DLD1 (cell line): ENCODE data around the gene NAA16.
"Not testable (repeated sequence)": the region's sequence is repeated elsewhere in the genome, so short reads cannot be mapped to it uniquely, and the experiment has no call there.

Experiments used
- in situ Hi-C: cut with HindIII; loops from 2 replicates; pipeline ENCODE4 v1.10.0; 2017; ENCODE audit warnings: low sequenced_read_pairs

NAA16 gene

DNA sequence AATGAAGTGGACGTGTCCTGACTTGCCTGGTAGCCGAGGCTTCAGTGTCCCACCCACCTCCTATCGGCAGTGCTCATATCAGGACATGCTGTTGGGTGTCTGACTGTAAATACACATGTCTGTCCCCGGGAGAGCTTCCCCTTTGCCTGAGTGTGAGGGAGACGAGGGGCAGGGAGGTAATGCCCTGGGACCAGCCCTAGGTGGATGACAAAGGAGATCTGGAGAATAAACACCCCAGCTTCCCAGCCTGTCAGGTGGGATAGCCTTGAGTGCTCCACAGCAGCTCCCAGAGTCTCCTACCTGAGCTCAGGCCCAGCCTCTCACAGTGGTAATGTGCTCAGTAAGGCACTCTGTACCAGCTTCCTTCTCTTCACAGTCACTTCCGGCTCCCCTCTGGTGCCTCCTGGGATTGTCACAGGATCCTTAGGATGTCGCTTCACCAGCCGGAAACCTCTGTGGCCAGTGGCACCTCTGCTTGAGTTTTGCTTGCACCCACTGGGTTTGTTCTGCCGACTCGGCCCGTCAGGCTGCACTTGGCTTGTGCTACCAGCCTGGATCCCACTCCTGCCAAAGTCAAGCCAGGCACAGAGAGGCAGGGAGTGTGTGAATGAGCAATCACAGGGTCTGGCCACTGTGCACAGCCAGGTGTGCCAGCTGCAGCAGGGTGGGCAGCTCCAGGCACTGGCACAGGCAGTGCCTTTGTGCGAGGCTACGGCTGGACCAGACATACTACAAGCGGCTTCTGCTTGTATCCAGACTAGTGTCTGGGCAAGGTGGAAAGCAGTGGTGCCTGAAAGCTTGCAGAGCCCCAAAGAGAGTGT lies 91.8 kb downstream of the NAA16 start:
- in situ Hi-C loops = no loop called here

DNA sequence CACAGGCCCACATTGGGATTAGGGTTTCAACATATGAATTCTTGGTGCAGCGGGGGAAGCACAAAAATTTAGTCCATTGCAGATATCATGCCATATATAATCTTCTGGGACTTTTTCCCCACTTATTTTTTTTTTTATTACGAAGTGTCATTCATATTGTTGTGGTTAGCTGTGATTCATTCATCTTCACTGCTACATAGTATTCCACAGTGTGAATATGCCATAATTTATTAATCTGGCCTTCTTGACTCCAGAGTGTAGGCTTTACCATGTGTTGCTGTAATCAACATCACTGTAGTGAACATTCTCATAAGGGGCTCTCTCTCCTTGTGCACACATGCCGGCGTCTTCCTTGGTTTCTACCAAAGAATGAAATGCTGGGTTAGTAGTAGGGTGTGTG lies 92.9 kb downstream of the NAA16 start:
- in situ Hi-C loops = no loop called here

DNA sequence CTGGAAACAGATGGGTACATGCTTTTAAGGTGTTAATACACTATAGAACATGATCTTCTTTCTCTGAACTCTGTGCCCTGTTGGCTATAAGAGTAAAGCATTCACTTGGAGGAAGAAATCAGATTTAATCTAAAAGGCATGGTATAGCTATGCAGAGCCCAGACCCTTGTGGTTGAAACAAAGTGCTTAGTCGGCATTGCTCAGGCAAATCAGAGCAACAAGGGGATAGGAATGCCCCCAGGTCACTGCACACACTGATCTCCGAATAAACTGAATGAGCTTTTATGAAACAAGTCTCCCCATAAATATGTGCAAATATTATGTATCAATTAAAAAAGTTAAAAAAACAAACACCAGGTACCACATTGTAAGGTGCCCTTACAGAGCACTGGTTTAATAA lies 94.3 kb downstream of the NAA16 start:
- in situ Hi-C loops = no loop called here

DNA sequence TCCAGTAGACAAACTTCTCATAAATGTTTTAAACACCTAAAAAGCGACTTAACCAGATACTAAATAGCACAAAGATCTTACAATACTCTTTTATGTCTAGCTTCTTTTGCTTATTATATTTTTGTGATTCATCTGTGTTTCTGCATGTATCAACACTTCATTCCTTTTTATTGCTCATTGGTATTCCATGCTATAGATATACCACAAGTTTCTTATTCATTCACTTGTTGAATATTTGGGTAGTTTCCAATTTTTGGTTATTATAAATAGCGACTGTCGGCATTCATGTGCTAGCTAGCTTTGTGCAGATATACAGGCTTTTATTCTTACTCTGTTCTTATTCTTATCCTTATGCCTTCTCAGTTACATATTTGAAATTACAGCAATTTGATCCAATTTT lies 96.3 kb downstream of the NAA16 start:
- in situ Hi-C loops = no loop called here

DNA sequence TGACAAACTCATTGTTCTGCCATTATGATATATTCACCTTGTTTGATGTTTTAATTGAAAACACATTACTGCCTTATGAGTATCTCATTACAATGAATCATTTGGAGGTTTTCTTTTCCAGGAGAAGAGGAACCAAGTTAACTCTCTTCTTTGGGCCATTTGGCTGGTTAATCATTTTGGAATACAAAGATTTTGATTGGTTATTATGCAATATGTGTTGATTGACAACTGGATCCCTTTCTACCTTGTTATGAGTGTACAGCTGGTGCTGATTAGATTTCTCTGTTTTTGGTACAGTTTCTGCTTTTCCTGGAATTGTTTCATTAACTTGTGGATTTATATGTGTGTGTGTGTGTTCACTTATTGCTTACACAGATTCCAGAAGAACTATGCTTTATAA lies 97.1 kb downstream of the NAA16 start:
- in situ Hi-C loops = no loop called here

DNA sequence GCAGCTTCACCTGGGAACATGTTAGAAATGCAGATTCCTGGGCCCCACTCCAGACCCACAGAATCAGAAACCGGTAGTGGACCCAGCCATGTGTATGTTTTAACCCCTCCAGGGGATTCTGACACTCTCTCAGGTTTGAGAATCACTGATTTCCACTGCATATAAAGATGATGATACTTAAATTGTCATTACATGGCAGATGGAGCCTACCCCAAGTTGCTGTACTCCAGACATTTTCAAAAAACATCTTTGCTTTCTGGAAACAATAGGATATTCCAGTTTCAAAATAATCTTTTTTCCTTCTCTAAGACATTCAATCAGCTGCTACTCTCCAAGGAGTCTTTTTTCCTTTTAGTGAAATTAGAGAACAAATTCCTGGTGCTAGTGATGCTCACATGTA lies 97.7 kb downstream of the NAA16 start:
- in situ Hi-C loops = no loop called here

DNA sequence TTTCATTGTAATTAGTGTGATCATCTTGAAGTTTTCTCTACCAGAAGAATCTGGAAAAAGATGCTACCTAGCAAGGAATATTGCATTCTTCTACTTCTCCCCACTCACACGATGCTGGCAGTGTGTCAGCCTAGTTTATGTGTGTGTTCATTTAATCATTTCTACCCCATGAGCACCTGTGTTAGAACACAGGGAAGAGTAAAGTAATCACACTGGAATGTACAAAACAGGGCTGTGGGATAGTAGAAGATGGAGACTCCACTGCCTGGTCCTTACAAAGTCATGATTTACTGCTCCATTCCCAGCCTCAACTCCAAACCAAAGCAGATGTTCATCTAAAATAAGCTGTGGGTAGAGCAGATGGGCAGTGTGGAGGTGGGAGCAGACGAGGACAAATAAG lies 98.5 kb downstream of the NAA16 start:
- in situ Hi-C loops = no loop called here

DNA sequence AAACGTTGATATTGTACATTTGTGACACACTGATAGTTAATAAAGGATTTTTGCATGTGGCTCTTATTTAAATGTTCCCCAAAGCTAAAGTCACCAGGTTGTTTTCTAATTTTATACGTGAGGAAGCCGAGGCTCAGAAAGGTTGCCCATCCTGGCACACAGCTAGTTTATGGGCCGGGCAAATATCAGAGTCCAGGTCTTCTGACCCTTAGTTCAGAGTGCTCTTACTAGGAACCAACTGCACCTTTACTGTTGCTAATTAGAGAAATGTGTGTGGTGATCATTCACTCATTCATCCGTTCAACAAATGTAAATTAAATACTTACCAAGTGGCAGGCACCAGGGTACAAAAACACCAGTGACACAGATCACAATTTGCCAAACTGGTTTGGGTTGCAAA lies 100.0 kb downstream of the NAA16 start:
- in situ Hi-C loops = no loop called here

DNA sequence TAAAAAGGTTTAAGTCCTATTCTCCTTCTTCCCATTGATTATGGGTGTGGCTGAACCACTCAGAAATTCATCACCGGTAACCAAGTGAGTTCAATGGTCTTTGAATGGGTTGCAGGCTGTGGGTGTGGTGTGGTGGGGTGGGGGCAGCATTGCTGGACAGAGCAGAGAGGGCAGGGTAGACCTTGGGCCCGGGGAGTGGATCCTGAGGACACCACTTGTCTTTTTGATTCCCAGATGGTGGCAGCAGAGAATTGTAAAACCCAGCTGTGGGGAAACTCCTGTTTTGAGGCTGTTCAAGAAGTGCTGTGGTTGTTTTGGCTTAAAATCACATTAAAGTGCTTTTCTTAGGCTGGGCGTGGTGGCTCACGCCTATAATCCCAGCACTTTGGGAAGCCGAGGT lies 100.5 kb downstream of the NAA16 start:
- in situ Hi-C loops = no loop called here

DNA sequence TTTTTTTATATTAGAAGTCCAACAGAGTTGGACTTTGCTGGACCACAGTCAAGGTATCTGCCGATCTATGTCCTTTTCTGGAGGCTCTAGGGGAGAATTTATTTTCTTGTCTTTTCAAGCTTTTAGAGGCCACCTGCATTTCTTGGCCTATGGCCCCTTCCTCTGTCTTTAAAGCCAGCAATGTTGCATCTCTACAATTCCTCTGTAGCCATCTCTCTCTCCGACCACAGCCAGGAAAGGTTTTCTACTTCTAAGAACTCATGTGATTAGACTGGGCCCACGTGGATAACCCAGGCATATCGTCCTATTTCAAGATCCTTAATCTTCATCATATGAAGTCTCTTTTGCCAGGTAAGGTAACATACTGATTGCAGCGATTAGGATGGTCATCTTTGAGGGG lies 102.8 kb downstream of the NAA16 start:
- in situ Hi-C loops = no loop called here

DNA sequence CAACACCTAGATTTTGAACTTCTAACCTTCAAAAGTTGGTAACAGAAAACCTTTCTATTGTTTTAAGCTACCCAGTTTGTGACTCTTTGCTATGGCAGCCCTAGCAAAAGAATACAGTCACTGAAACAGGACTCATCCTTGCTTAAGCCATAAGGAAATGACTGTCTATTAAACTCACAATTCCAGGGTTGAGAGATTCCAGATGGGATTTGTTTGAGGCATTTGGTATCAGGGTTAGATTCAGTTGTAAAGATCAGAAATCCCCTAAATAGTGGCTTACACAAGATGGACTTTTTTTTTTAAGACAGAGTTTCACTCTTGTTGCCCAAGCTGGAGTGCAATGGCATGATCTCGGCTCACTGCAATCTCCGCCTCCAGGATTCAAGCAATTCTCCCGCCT lies 105.2 kb downstream of the NAA16 start:
- in situ Hi-C loops = no loop called here

DNA sequence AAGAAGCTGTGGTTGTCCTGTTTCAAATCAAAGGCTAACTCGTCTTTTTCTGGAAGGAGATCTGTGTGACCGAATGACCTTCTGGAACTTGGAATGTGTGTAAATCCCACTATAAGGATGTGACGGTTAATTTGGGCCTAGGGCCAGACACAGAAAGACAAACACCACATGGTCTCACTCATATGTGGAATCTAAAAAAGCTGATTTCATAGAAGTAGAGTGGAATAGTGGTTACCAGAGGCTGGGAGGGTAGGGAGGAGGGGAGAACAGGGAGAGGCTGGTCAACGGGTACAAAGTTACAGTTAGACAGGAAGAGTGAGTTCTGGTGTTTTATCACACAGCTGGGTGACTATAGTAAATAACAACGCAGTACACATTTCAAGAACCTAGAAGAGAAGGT lies 107.0 kb downstream of the NAA16 start:
- in situ Hi-C loops = no loop called here

DNA sequence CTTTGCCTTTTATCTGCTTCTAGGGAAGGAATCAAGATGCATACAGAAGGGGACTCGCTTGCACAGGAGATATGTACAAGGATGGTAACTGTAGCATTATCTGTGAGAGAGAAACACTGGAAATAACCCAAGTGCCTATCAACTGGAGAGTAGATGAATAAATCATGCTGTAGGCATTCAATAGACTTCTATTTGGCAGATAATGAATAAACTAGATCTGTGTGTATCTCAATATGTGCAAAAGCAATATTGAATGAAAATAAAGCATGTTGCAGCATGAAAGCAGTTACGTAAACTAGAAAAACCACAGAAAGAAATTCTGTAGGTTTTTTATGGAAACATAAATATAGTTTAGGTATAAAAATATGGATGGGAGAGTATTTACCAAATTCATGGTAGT lies 107.7 kb downstream of the NAA16 start:
- in situ Hi-C loops = no loop called here

DNA sequence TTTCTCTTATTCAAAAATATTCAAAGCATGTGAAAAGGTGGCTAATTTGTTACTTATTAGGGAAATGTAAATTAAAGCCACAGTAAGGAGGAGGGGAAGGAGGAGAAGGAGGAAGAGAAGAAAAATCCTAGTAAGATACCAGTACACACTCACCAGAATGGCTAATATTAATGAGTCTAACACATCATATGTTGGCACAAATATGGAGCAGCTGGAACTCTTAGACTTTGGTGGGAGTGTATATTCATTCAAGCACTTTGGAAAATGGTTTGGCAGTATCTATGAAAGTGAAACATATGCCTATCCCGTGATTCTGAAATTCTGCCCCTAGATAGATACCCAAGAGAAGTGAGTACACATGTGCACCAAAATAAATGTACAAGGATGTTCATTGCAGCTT lies 108.1 kb downstream of the NAA16 start:
- in situ Hi-C loops = no loop called here

DNA sequence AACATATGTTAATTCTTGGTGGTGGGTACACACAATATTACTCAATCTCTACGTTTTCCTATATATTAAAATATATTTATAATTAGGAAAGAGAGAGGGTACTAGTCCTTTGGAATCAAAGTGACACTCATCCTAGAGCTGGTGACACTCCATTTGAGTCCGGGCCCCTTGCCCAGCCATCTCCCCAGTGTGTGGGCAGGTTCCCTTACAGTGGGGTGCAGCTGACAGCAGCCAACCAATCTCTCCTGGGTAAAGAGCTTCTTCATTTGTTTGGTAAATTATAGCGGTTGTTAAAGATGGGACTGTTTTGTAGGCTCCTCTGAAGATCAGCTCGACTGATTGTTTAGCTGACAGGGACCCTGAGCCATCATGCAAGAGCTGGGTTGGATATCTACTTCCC lies 109.1 kb downstream of the NAA16 start:
- in situ Hi-C loops = no loop called here

DNA sequence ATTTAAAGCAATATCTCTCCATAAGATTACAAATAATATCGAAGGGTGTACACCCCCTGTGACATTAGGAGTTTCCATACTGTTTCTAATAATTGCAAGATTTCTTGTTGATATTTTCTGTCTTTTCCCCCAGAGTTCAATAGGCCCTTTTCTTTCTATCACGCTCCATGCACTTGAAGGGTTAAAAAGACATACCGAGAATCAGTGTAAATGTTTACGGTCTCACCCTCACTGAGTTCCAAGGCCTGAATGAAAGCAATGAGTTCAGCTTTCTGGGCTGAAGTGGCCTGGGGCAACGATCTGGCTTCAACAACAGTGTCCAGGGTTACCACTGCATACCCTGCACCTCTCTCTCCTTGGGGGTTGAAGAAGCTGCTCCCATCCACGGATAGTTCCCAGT lies 110.3 kb downstream of the NAA16 start:
- in situ Hi-C loops = not testable (repeated sequence)

DNA sequence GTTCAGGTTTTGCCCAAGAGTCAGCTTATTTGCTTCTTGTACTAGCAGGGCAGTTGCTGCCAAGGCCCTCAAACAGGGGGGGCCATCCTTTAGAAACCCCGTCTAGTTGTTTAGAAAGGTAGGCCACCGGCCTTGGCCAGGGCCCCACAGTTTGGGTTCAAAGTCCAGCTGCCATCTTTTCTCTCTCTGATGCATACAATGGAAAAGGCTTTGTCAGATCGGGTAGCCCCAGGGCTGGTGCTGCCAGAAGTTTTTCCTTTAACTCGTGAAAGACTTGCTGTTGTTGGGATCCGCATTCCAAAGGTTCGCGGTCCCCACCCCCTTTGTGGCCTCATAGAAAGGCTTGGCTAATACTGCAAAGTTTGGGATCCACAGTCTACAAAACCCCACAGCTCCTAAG lies 110.9 kb downstream of the NAA16 start:
- in situ Hi-C loops = not testable (repeated sequence)

DNA sequence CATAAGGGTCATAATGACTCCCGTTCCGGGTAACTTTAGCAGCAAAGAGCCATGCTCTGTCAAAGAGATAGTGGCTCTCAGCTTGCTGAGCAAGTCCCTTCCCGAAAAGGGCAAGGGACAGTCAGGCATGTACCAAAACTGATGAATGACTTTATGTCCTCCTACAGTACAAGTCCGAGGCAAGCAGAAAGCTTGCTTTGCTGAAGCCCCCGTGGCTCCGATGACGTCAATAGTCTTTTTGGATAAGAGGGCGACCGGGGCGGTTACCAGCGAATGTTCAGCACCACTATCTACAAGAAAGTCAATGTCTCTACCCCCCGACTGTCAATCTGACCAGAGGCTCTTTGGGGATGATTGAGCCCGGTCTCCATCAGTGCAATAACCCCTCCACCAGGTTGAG lies 112.2 kb downstream of the NAA16 start:
- in situ Hi-C loops = not testable (repeated sequence)

DNA sequence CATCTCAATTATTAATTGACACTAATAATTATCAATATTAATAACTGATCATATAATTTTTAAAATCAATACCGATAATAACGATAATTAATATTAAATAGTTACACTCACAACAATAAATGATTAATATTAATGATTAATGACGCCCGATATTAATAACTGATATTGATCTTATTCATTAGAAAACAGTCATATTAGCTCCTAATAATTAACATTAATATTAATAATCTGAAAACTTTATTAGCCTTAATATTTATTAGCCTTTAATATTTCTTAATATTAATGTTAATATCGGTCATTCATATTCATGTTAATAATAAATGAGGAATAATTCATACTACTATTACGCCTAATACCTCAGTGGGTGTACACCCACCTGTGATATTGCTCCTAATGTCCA lies 113.6 kb downstream of the NAA16 start:
- in situ Hi-C loops = not testable (repeated sequence)

DNA sequence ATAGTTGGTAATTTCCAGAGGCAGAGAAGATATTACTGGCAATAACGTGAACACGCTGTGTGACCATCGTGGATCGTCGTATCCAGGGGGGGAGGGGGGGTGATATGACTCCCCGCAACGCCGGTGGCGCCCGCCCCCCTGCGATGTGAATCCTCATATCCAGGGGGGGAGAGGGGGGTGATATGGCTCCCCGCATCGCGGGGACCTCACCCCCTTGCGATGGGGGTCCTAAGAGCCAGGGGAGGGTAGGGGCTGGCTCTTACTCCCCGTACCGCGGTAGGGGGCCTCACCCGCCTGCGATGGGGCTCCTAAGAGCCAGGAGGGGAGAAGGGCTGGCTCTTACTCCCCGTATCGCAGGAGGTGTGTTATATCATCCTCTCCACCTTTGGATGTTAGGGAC lies 115.0 kb downstream of the NAA16 start:
- in situ Hi-C loops = no loop called here
